ENCODE results near the gene ARHGAP22.

DNA sequence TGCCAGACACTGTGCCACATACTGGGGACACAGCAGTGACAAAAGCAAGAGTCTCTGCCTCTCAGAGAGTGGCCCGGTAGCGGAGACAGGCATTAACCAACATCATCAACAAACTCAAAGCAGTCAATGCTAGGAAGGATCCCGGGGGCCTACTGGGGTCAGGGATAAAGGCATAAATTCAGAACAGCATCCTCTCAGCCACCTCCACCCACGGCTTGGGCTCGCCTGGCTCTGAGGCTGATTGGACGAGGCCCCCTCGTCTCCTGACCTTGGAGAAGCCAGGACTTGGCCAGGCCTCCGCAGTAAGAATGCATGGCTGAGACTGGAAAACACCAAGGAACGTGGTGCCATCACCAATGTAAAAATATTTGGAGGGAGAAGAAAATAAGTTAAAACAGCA is 102.1 kb downstream of the ARHGAP22 start:
- TF ChIP-seq, protein P1, sequence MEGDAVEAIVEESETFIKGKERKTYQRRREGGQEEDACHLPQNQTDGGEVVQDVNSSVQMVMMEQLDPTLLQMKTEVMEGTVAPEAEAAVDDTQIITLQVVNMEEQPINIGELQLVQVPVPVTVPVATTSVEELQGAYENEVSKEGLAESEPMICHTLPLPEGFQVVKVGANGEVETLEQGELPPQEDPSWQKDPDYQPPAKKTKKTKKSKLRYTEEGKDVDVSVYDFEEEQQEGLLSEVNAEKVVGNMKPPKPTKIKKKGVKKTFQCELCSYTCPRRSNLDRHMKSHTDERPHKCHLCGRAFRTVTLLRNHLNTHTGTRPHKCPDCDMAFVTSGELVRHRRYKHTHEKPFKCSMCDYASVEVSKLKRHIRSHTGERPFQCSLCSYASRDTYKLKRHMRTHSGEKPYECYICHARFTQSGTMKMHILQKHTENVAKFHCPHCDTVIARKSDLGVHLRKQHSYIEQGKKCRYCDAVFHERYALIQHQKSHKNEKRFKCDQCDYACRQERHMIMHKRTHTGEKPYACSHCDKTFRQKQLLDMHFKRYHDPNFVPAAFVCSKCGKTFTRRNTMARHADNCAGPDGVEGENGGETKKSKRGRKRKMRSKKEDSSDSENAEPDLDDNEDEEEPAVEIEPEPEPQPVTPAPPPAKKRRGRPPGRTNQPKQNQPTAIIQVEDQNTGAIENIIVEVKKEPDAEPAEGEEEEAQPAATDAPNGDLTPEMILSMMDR (IDR thresholded peaks at IDR 0.05) = no peak
- TF ChIP-seq POLR2A (IDR thresholded peaks at IDR 0.05) = no peak

Data from vagina (tissue), 2 donors.